CD4-positive, alpha-beta T cell treated with Interleukin-21 for 1 hour (primary cell): ENCODE data around the gene SMIM8.

Source experiments
- DNase-seq: peaks from one replicate; pipeline ENCODE4 v3.0.0-alpha.2; 2020

Gene SMIM8

GRCh38 chr6:87336367-87336766 lies 14.0 kb downstream of the SMIM8 start:
- DNase-seq: no peak

DNA sequence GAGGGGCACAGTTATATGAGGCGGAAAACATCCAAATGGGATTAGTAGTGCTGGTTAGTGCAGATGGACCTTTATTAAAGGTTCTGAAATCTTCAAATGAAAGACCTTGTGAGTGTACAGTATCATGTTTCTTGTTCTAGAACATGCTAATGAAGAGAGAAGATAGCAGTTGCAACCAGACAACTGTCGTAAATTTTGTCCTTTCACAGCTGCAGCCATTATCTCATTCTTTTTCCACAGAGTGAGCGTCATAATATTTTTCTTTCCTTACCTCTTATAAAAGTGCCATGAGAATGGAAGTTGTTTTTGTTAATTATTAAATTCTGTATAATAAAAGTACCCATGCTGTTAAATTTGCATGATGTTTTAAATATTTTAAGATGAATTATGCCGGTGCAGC lies 17.8 kb downstream of the SMIM8 start:
- DNase-seq: no peak

GRCh38 chr6:87341158-87341557 lies 18.8 kb downstream of the SMIM8 start:
- DNase-seq: no peak

DNA sequence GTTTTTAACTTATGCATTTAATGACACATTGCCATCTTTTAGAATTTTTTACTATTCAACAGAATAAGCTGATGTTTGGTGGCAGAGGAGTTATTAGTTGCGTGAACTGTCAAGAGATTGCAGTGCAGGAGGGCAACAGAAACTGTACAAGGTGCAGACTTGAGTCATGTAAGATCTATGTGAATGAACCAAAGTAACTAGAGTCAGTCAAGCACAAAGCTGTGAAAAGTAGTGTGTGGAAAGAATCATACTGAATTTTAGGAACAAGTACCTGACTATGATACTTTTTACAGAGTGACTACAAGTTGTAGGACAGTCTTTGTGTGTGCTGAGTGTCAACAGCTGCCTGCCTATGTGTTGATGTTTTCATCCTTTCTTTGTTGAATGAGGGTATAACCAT lies 19.5 kb downstream of the SMIM8 start:
- DNase-seq: no peak

GRCh38 chr6:87342829-87343228 lies 20.4 kb downstream of the SMIM8 start:
- DNase-seq: no peak

DNA sequence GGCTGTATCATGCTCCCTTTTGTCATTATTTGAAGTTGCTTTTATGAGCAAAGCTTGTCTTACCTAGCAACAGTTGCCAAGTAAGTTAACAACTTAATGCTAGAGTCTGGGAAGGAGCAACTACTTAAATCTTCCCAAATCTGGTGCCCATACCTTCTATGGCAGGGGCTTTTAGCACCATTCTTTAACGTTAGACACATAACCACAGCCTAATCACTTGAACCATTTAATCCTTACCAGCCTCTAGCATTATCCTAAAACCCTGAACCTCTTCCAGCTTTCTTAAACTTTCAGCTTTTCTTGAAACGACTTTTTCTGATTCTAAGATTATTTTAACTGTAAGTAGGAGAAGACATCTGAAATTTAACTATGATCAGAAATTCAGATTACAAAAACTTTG lies 22.3 kb downstream of the SMIM8 start, which contains the start of gene C6orf163:
Gene C6orf163, plus strand, starts transcription at position 83 of the 400 bp plus-strand sequence. Its CDS starts 287 bp downstream, at position 370.
- DNase-seq: no peak

- DNase-seq: no peak
Measured at GRCh38 chr6:87346700-87347099, 24.3 kb downstream of the SMIM8 start.

DNA sequence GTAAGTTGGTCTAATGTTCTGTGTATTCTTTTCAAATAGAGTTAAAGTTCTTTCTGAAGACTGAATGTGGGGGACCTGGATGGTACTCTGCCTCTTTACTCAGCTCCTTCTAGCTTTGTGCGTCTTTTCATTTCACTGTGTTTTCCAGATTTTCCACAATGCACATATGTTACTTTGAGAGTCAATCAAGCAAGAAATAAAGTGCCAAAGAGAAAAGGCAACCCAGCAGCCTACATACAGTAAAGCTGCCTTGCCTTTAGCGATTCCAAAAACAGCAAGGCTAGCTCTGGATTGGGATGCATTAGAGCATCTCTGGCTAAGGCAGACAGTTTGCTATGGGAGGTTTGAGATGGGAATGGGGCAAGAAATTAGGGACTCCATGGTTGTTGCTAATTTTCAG lies 27.5 kb downstream of the SMIM8 start:
- DNase-seq: no peak

DNA sequence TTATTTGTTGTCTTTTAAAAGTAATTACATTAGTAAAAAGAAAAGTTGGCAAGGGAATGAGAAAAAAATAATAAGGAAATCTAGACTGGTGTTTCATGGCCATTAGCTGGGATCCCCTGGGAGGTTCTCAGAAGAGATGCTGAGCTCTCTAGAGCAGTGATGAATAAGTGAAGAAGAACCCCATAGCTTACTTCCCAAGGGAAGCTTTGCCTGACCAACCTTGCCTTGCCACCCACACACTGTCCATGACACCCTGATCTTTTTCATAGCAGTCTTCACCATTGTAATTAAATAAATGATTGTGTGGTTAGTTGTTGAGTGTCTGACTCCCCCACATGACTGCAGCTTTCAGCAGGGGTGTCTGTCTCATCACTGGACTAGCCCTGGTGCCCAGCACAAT lies 28.1 kb downstream of the SMIM8 start:
- DNase-seq: no peak

GRCh38 chr6:87351583-87351982 lies 29.2 kb downstream of the SMIM8 start:
- no peak for DNase-seq

DNA sequence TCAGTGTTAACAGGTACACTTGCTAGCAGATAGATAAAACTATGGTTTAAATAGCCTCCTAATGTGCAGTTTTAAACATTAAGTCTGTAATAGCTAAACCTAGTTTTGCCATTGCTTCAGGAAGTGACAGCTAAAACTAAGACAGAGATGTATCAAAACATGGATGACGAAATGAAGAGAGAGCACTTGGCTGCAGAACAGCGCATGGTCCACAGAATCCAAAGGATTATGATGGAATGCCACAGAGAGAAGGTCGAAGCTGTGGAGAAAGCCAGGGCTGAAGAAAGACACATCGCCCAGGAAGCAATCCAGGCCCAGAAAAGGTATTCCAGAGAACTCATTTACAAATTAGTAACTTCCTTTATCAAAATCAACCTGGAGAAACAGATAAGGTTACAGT lies 33.8 kb downstream of the SMIM8 start:
- no peak for DNase-seq

- DNase-seq: no peak
Measured at GRCh38 chr6:87357479-87358196, 35.2 kb downstream of the SMIM8 start.

GRCh38 chr6:87364602-87365252 lies 42.3 kb downstream of the SMIM8 start:
- no peak for DNase-seq

DNA sequence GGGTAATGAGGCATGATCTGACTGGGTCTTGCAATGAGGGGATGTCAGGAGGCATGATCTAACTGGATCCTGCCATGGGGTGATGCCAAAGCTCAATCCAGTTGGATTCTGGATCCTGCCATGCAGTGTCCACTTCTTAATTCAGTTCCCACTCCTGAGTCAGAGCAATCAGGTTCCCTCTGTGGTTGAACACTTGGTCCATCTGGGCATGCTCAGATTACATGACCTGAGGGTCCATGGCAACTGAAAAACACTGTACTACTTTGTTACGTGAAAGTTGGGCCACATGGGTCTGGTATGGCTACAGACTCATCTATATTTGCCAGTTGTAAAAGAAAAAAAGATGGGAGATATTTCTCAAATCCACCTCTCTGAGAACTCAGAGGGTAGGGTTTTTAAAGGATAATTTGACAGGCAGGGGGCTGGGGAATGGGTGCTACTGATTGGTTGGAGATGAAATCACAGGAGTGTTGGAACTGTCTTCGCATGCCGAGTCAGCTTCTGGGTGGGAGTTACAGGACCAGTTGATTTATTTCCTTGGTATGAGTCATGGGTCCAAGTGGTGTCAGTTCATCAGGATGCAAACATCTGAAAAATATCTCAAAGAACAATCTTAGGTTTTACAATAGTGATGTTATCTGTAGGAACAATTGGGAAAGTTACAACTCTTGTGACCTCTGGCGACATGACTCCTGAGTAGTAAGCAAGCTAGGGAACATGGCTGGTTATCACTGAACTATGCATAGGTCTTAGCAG lies 43.9 kb downstream of the SMIM8 start:
- no peak for DNase-seq

DNA sequence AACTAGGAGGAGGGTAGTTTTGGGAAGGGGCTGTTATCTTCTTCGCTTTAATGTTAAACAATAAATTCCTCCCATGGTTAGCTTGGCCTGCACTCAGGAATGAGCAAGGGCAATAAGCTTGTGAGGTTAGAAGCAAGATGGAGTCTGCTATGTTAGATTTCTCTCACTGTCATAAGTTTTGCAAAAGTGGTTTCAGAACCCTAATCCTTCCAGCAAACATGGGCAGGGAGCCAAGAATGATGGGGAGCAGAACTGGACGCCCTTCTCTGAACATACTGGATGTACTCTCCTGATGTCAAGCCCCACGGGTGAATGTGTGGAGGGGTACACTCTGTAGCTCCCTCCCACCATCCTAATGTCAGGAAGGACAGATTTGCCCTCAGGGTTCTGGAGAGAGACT lies 44.5 kb downstream of the SMIM8 start:
- DNase-seq: no peak

- DNase-seq: no peak
Measured at GRCh38 chr6:87373377-87373776, 51.0 kb downstream of the SMIM8 start.

DNA sequence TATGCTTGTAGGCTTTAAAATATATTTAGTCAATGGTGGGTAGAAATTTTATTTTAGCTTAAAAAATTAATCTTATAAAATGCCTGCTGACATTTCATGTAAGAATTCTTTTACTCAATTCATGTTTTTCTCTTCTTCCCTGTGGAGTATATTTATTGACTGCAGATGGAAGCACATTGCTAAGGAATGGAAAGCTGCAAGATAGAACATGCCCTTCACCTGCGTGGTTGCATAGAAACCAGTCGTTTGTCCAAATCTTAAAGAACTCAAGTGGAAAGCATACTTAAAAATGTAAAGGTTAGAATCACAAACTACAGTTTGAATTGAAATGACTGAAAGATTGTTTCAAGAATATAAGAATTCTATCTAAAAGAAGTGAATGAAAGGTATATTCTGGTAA lies 52.9 kb downstream of the SMIM8 start:
- no peak for DNase-seq

GRCh38 chr6:87376643-87377042 lies 54.3 kb downstream of the SMIM8 start:
- no peak for DNase-seq

DNA sequence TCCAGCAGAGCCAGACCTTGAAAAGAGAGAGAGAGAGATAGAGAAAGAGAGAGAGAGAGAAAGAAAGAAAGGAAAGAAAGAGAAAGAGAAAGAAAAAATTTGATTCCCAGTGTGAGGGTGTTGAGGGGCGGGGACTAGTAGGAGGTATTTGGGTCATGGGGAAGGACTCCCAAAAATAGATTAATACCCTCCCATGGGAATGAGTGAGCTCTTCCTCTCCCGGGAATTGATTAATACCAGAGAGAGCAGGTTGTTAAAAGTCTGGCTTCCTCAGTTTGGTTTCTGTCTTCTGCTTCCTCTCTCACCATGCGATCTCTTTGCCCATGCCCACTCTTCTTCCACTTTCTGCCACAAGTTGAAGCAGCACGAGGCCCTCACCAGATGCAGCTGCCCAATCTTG lies 56.6 kb downstream of the SMIM8 start:
- DNase-seq: no peak

DNA sequence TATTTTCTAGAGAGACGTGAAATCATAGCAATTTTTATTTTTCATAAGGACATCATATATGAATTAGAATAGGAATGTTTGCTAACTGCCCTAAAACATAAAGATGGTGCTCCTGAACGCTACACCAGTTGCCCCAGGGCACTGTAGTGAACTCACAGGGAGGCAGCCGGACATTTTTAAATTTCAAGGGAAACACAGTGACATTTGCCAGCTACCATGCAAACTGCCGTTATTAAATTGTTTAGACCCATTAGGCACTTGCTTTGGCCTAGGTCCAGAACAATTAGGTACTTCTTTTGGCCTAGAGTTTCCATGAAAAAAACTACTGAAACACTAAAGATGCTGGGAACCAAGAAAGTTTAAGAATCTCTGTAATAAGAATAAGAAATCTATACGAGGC lies 60.5 kb downstream of the SMIM8 start:
- no peak for DNase-seq

DNA sequence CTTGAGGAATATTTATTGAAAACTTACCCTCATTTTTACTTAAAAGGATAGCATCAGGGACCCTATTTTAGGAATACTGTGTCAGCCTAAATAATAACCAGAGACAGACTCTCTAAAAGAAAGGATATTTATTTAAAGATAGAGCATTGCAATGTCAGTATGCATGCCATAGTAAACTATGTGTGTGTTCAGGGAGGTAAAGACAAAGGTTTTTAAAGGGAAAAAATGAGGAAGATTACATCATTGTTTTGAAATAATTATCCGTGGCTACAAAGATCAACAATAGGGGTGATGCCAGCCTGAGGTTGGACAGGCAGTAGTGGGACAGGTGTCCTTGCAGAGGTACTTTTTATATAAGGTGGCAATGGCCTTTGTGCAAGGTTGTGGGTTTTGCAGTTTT lies 61.6 kb downstream of the SMIM8 start:
- no peak for DNase-seq

DNA sequence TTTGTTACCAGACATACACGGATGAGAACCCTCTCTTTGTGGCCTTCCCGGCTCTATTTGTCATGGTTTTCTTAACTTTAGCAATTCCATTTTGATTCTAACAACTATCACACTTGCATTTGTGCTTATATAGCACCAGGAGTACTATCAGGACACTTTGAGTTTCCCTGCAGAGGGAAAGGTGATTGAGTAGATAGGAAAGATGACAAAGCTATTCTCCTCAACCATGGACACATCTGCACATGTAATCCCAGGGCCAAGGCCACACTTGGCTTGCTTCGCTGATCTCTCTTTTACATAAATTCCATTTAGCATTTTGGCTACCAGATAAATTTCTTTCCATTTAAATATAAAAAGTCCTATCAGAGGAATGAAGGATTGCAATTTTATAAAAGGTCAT lies 62.1 kb downstream of the SMIM8 start:
- no peak for DNase-seq

DNA sequence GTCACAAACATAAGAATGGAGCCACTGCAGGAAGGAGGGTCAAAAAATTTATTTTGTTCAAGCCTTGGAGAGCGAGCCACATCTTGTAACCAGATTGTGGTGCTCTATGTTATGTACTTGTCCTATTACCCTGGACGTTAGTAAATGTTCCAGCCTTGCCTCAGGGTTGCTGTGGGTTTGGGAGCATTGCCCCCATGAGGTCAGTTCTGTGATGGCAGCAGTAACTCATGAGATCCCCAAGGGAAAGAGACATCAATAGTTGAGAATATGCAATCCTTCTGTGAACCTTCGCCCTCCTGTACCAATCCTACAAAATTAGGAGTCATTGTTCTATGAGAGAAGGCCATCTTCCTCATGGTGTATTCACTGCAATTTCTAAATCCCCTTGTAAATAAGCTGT lies 68.9 kb downstream of the SMIM8 start:
- no peak for DNase-seq
